ENCODE data around the gene MIA2.
A peak's percentile ranks its signal among the peaks of the same experiment; 100 is the strongest.

The MIA2 gene

GRCh38 chr14:39393289-39393688 lies 159.6 kb downstream of the MIA2 start:
- no peak for DNase-seq

DNA sequence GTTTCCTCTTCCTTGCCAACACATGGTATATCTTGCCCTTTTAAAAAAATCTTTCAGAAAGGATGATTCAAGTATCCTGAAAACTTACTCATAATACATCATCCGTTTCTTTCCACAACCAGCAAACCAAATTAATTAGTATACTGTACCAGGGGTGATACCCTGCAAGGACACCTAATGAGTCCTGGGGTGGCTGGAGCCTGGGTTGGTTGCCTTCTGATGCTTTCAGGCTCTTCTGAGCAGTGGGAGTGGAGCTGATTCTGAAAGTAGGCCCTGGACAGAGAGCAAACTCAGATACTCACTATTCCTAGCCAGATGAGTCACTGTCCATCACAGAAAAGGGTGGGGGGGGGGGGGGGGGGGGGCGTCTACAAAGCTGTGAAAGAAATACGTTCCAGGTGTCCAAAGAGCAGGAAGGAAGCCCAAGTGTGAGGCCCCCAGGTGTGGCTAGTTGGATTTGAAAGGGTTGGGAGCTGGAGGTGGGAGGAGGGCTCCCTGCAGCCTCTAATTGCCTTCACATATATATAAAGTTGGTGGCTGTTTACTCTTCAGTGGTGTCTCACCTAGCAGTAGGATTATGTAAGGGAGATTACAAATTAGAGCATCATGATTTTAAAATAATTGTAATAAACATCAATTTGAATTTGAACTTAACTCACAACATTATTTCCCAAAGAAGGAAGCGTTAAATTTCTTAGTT lies 162.0 kb downstream of the MIA2 start:
- no peak for DNase-seq

DNA sequence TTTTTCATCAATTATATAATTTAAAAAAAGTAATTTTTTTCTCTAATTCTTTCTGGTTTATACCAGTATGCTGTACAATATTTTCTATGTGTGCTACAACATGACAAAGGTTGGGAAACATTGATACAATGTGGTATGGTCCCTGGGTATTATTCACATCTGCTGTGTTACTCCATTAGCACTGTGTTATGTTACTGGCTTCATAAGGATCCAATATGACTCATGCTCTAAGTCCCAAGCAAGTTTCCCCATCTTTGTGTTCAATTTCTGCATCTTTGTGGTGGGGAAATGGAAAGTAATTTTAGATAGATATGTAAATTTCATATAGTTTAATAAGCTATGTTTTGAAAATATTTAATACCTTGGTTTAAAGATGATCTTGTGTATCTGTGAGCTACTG lies 162.7 kb downstream of the MIA2 start:
- DNase-seq, result peak in 1 of 2 donors; percentile 7

- no peak for DNase-seq
Observed at GRCh38 chr14:39398382-39398781, 164.7 kb downstream of the MIA2 start.

GRCh38 chr14:39406560-39406959 lies 172.8 kb downstream of the MIA2 start:
- DNase-seq, result no peak

GRCh38 chr14:39416072-39416471 lies 182.4 kb downstream of the MIA2 start:
- DNase-seq, result no peak

- DNase-seq, result no peak
Observed at GRCh38 chr14:39417014-39417413, 183.3 kb downstream of the MIA2 start.

DNA sequence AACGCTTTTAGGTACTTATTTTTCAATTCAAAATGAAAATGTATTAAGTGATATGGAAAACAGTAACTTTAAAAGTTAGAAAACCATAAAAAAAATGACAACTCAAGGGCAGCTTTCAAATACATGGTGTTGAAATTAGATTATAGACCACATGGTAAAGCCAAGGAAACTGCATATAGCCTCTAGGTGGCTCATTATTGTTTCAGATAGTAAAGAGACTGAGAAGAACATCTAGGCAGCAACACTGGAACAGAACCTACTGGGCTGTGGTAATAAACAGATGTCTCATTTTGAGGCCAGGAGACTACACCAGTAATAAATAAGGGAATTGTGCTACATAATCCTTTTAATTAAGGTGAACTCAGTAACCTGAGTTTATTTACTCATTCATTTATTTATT lies 185.6 kb downstream of the MIA2 start:
- no peak for DNase-seq

- DNase-seq, result no peak
Observed at GRCh38 chr14:39422243-39422642, 188.5 kb downstream of the MIA2 start.

GRCh38 chr14:39423793-39424192 lies 190.1 kb downstream of the MIA2 start:
- no peak for DNase-seq

DNA sequence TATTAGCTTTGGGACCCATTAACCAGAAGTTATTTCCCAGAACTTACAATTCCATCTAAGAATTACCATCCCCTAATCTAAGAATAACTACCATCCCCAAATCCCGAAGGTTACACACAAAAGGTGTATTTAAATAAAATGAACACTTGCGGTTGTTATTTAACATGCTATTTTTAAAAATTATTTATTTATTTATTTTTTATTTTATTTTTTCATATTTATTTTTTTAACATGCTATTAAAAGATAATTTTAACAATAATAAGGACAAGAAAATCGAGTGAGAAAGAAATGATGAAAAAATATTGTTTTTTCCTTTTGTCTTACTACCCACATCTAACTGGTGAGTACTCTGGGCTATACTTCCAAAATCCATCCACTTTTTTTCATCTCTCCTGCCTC lies 192.2 kb downstream of the MIA2 start:
- DNase-seq, result no peak

DNA sequence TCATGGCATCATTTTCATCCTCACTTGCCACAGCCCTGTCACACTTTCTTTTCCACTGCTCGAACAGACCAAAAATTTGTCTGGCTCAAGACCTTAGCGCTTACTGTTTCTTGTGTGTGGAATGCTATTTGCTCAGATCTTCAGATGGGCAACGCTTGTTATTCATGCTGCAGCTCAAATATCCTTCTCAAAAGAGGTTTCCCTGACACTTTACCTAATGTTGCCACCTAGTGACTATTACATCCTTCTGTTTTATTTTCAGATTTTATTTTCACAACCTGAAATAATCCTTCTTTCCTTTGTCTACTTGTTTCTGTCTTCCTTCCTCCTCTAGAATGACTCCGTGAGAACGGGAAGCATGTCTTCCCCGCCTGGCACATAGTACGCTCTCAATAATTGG lies 192.9 kb downstream of the MIA2 start:
- peak in 1 of 2 donors; percentile 5 for DNase-seq

- DNase-seq, result no peak
Observed at GRCh38 chr14:39428118-39428517, 194.4 kb downstream of the MIA2 start.

DNA sequence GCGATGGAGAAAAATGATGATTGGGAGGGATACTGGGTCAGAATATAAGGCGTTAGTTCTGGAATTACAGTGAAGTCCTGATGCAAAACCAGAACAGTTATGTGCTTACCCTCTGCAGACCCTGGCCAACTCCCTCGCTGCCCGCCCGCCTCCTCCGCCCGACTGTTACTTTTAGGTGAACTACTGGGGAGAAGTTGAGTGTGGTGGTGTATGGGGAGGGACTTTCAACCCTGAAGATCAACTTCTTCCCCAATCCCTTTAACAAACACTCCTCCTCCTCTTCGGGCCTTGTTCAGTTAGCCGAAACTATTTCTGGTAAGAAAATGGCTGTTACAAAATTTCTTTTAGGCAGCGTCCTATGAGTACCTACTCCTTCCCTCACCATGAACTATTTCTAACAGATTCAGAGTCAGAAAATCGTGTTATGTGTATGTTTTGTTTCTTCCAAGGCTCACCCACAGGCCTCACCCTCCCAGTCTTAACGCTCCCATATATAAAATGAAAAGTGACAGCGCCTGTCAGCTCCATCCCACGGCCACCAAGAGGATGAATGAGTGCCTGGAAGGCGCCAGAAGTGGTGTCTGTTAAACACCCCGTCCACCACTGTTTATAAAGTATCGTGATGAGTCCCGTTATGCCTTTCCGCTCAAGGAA lies 197.2 kb downstream of the MIA2 start:
- DNase-seq, result peak; percentile 20 to 43

- peak; percentile 20 to 37 for DNase-seq
Observed at GRCh38 chr14:39431416-39432178, 197.9 kb downstream of the MIA2 start.

DNA sequence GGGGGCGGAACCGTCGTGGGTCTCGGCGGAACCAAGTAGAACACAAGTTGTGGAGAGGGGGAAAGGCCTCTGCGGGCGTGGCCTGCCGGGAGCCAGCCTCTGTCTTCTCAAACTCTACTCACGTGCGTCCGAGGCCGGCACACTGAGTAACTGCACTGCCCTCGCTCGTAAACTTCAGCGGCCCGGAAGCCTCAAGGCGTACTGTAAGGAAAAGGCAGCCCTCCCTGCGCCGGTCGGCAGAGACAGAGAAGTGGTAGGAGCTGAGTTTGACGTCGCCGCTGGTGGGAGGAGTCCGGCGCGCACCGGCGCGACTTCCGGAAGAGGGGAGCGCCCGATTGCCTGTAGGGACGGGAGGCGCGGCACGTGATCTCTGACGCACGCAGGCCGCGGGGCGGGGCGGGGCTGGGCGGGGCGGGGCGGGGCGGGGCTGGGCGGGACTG lies 198.5 kb downstream of the MIA2 start, which contains the start of gene FBXO33:
Gene FBXO33 (minus strand): TSS at position 255 of the 440 bp plus-strand sequence. CDS start 271 bp downstream, outside the sequence.
- peak; percentile 94 to 96 for DNase-seq

DNA sequence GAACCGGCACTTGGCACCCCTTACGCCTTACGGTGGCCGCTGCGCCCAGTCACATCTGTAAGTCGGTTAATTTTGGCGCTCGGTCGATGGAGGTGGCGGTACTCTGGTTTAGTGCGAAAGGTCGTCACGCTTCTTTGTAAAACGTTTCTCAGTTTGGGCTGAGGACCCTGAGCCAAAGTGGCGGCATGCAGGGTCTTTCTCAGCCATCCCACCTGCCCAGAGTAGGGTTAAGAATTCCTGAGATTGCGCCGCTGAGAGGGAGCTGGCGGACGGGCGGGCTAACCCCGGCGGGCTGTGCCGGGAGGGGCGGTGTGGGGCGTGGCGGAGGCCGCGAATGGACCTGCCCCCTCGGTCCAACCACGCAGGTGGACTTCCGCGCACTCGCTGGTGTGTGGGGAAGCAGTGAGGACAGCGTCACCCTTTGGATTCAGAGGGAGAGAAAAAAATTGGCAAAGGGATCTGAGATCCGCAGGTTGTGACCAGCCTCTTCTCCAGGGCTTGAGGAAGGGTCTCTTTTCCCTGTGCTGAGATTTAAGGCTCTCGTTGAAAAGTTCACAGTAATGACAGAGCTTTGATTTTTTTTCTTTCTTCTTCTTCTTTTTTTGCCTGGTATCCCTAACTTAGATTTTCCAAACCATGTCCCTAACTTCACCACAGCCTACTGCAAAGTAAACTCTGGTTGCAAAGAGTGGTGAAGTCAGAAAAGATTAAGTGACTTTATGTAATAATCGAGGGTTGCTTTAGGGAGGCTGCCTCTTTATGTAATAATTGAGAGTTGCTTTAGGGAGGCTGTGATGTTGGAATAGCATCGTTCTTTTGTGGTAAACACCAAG lies 199.1 kb downstream of the MIA2 start:
- DNase-seq, result peak; percentile 84 to 91

DNA sequence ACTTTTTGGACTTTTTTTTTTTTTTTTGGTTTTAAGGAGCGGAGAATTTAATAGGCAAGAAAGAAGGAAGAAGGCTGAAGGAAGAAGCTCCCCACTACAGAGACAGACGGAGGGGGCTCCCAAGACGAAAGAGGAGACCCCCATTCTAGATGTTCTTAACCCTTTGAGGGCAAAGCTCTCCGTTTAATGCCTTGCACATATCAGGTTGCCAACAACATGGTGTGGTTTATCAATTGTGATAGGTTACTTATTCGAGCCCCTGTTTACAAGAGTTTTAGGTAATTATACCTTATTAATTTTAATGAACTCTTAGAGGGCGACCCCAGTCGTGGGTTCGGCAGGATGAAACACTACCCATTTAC lies 199.7 kb downstream of the MIA2 start:
- DNase-seq, result no peak

DNA sequence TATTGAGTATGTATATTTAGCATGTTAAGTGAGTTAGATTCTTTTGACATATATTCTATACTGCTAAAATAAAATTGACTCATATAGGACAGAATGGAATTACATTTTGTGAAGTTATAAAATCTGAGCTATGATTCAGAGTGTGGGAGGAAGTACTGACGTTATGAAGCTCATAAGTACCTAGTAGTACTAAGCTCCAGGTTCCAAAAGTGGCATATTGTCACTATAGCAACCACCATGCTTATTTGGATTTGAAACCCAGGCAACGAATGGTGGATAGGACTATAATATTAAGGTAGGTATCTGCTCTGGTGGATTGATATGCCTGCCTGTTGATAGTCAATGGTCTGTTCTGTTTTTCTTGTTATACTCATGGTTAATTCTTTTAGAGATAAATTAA lies 200.7 kb downstream of the MIA2 start:
- DNase-seq, result no peak

- DNase-seq, result no peak
Observed at GRCh38 chr14:39435241-39435640, 201.5 kb downstream of the MIA2 start.
